H9 (cell line): ENCODE data around the gene HSD17B13. TPM values are rescaled to one million over a fixed set of nuclear protein-coding genes. Genes with fewer than 3 reads are reported as not detected.
"Not testable (repeated sequence)": the region's sequence is repeated elsewhere in the genome, so short reads cannot be mapped to it uniquely, and the experiment has no call there.

Source experiments
- DNase-seq: peaks from one replicate; pipeline ENCODE4 v3.0.0-alpha.2; 2017
- H2AFZ ChIP-seq: one replicate; pipeline ENCODE4 v1.6.1; 2013; ENCODE audit warnings: mild to moderate bottlenecking, low read length, control low read depth, moderate library complexity
- H2AK5ac ChIP-seq: 2 replicates; pipeline ENCODE4 v1.6.1; 2013; ENCODE audit warnings: low read length, control low read depth, mixed read lengths; ENCODE audit not compliant: insufficient read length
- H2BK120ac ChIP-seq: one replicate; pipeline ENCODE4 v1.6.1; 2013; ENCODE audit warnings: low read depth, mild to moderate bottlenecking, low read length, control low read depth, inconsistent platforms; ENCODE audit not compliant: poor library complexity, severe bottlenecking
- H2BK12ac ChIP-seq: 2 replicates; pipeline ENCODE4 v1.6.1; 2013; ENCODE audit warnings: low read length, control low read depth, mixed read lengths, low read depth; ENCODE audit not compliant: insufficient read length
- H2BK15ac ChIP-seq: 2 replicates; pipeline ENCODE4 v1.6.1; 2013; ENCODE audit warnings: low read depth, low read length, control low read depth
- H2BK20ac ChIP-seq: one replicate; pipeline ENCODE4 v1.6.1; 2013; ENCODE audit warnings: low read depth, mild to moderate bottlenecking, low read length, control low read depth, inconsistent platforms; ENCODE audit not compliant: poor library complexity, severe bottlenecking
- H2BK5ac ChIP-seq: 2 replicates; pipeline ENCODE4 v1.6.1; 2013; ENCODE audit warnings: low read length, control low read depth, mixed read lengths; ENCODE audit not compliant: insufficient read length
- H3K14ac ChIP-seq: 2 replicates; pipeline ENCODE4 v1.6.1; 2013; ENCODE audit warnings: low read length, control low read depth; ENCODE audit not compliant: insufficient read depth
- H3K18ac ChIP-seq: 2 replicates; pipeline ENCODE4 v1.6.1; 2013; ENCODE audit warnings: low read depth, mild to moderate bottlenecking, mixed read lengths, low read length, control low read depth; ENCODE audit not compliant: insufficient read length
- H3K23ac ChIP-seq: 2 replicates; pipeline ENCODE4 v1.6.1; 2013; ENCODE audit warnings: low read length, control low read depth, mixed read lengths, low read depth; ENCODE audit not compliant: insufficient read length
- H3K23me2 ChIP-seq: 2 replicates; pipeline ENCODE4 v1.6.1; 2013; ENCODE audit warnings: low read depth, mild to moderate bottlenecking, mixed read lengths, low read length, control low read depth; ENCODE audit not compliant: insufficient read length, poor library complexity, severe bottlenecking
- H3K27ac ChIP-seq: 2 replicates; pipeline ENCODE4 v1.5.1; 2013; ENCODE audit warnings: low read length, control low read depth, mixed read lengths, low read depth; ENCODE audit not compliant: insufficient read length
- H3K27me3 ChIP-seq: 2 replicates; pipeline ENCODE4 v1.6.1; 2013; ENCODE audit warnings: low read length, control low read depth, inconsistent platforms; ENCODE audit not compliant: insufficient read depth
- H3K4ac ChIP-seq: 2 replicates; pipeline ENCODE4 v1.6.1; 2013; ENCODE audit warnings: low read depth, mild to moderate bottlenecking, control low read depth, inconsistent platforms, low read length, moderate library complexity
- H3K4me1 ChIP-seq: 2 replicates; pipeline ENCODE4 v1.6.1; 2013; ENCODE audit warnings: low read length, control low read depth, inconsistent platforms; ENCODE audit not compliant: insufficient read depth
- H3K4me2 ChIP-seq: 2 replicates; pipeline ENCODE4 v1.6.1; 2013; ENCODE audit warnings: low read length, control low read depth, mixed read lengths; ENCODE audit not compliant: insufficient read length, insufficient read depth
- H3K56ac ChIP-seq: 2 replicates; pipeline ENCODE4 v1.6.1; 2013; ENCODE audit warnings: low read depth, mild to moderate bottlenecking, mixed read lengths, low read length, control low read depth; ENCODE audit not compliant: insufficient read length
- H3K79me1 ChIP-seq: 2 replicates; pipeline ENCODE4 v1.6.1; 2013; ENCODE audit warnings: low read depth, mild to moderate bottlenecking, moderate library complexity, low read length, control low read depth, inconsistent platforms; ENCODE audit not compliant: insufficient read depth, poor library complexity, severe bottlenecking
- H3K79me2 ChIP-seq: 2 replicates; pipeline ENCODE4 v1.6.1; 2013; ENCODE audit warnings: low read length, control low read depth, inconsistent platforms; ENCODE audit not compliant: insufficient read depth
- H3K9ac ChIP-seq: 2 replicates; pipeline ENCODE4 v1.6.1; 2013; ENCODE audit warnings: low read length, control low read depth, mixed read lengths; ENCODE audit not compliant: insufficient read length; ENCODE audit errors: extremely low read depth
- H3K9me3 ChIP-seq: one replicate; pipeline ENCODE4 v1.6.1; 2013; ENCODE audit warnings: low read depth, low read length, inconsistent platforms; ENCODE audit not compliant: control insufficient read depth
- H3T11ph ChIP-seq: one replicate; pipeline ENCODE4 v1.6.1; 2013; ENCODE audit warnings: mild to moderate bottlenecking, low read length, control low read depth, inconsistent platforms
- H4K20me1 ChIP-seq: one replicate; pipeline ENCODE4 v1.6.1; 2013; ENCODE audit not compliant: control insufficient read depth, insufficient read length, insufficient read depth
- H4K5ac ChIP-seq: 2 replicates; pipeline ENCODE4 v1.6.1; 2013; ENCODE audit warnings: low read depth, mild to moderate bottlenecking, mixed read lengths, low read length, control low read depth; ENCODE audit not compliant: insufficient read length
- H4K8ac ChIP-seq: replicated peaks from 2 replicates; pipeline ENCODE4 v1.6.1; 2013; ENCODE audit warnings: low read length, control low read depth, mixed read lengths, low read depth; ENCODE audit not compliant: insufficient read length
- H4K91ac ChIP-seq: 2 replicates; pipeline ENCODE4 v1.6.1; 2013; ENCODE audit warnings: low read depth, mild to moderate bottlenecking, moderate library complexity, mixed read lengths, low read length, control low read depth; ENCODE audit not compliant: insufficient read length
- H3K27ac Mint-ChIP-seq, 3 experiments: 2 replicates in 2 of 3; 3 replicates in 1 of 3; pipeline ENCODE4 v1.8.0; 2020 to 2021; ENCODE audit warnings: mixed read lengths in 3 of 3, mild to moderate bottlenecking in 1 of 3, moderate library complexity in 1 of 3
- H3K27me3 Mint-ChIP-seq: 2 replicates; pipeline ENCODE4 v1.8.0; 2021; ENCODE audit warnings: low read depth, mild to moderate bottlenecking, moderate library complexity, mixed read lengths
- H3K36me3 Mint-ChIP-seq, 3 experiments: 2 replicates in 2 of 3; 3 replicates in 1 of 3; pipeline ENCODE4 v1.8.0; 2020 to 2021; ENCODE audit warnings: low read depth in 3 of 3, mixed read lengths in 3 of 3; ENCODE audit not compliant: insufficient read depth in 1 of 3
- H3K4me1 Mint-ChIP-seq, 2 experiments: 2 replicates each; pipeline ENCODE4 v1.8.0; 2020; ENCODE audit warnings: mixed read lengths in 2 of 2
- H3K4me3 Mint-ChIP-seq, 2 experiments: 2 replicates in 1 of 2; 3 replicates in 1 of 2; pipeline ENCODE4 v1.8.0; 2020 to 2021; ENCODE audit warnings: mild to moderate bottlenecking in 2 of 2, mixed read lengths in 2 of 2, moderate library complexity in 1 of 2
- H3K9me3 Mint-ChIP-seq, 2 experiments: 2 replicates in 1 of 2; 3 replicates in 1 of 2; pipeline ENCODE4 v1.8.0; 2020; ENCODE audit warnings: mild to moderate bottlenecking in 2 of 2, mixed read lengths in 2 of 2, moderate library complexity in 1 of 2
- CTCF ChIP-seq: fragments of 200-600 bp; sonication (generic); conservative IDR thresholded peaks from 3 replicates; pipeline ENCODE4 v1.8.0; 2021; ENCODE audit warnings: antibody characterized with exemption, mild to moderate bottlenecking
- WGBS: extraction: QIAGEN DNeasy Blood & Tissue Kit; methylation state at CpG from one replicate; pipeline ENCODE4 v1.1.7; 2013; ENCODE audit warnings: missing lambda C conversion rate, low lambda C conversion rate, mixed read lengths; ENCODE audit not compliant: insufficient read length; ENCODE audit errors: extremely low coverage; 5-methylcytosine and 5-hydroxymethylcytosine counted together
- total RNA-seq: library from RNA; stranded (reverse); gene quantifications from 2 replicates; pipeline ENCODE4 v1.2.1, GENCODE V29; 2021

Gene HSD17B13
- total RNA-seq, 1 experiment from 2014 or later = not detected

- DNase-seq = no peak
- Histone ChIP-seq H3K23ac (no peak overlapping the region), H2BK5ac (no peak overlapping the region), H3K18ac (no peak overlapping the region), H4K20me1 (no peaks in the 10 kb centered on the region), H3K4ac (no peak overlapping the region), H2BK120ac (no peak overlapping the region), H3K56ac (no peak overlapping the region), H3K79me1 (no peaks in the 10 kb centered on the region), H3K9ac (no peak overlapping the region), H3K27me3 (no peaks in the 10 kb centered on the region), H2BK12ac (no peak overlapping the region), H3K23me2 (no peaks in the 10 kb centered on the region), H4K5ac (no peak overlapping the region), H3K9me3 (no peaks in the 10 kb centered on the region), H3T11ph (no peak overlapping the region), H4K91ac (no peak overlapping the region), H2AK5ac (no peak overlapping the region), H4K8ac (no peak overlapping the region), H3K79me2 (no peaks in the 10 kb centered on the region), H2BK20ac (no peak overlapping the region), H2BK15ac (no peak overlapping the region), H3K4me1 (no peaks in the 10 kb centered on the region), H3K4me2 (no peak overlapping the region), H3K27ac (no peak overlapping the region), H2AFZ (no peak overlapping the region), H3K14ac (no peak overlapping the region)
- Mint-ChIP-seq H3K4me3 (no peak overlapping the region), H3K36me3 (peaks cover 5% of the 10 kb centered on the region in 3 experiments; a peak in 5 of 7 replicates), H3K27me3 (no peaks in the 10 kb centered on the region; the same call in 1 of the 2 replicates), H3K4me1 (no peaks in the 10 kb centered on the region), H3K9me3 (peaks cover 8 to 14% of the 10 kb centered on the region in 2 experiments), H3K27ac (no peak overlapping the region)
- WGBS = no CpG with 5 or more reads among the region's 2 CpGs
- no peak for TF ChIP-seq CTCF
Observed at GRCh38 chr4:87298362-87298761, 24.3 kb downstream of the HSD17B13 start.

- H4K91ac ChIP-seq, H3K4ac ChIP-seq, H4K8ac ChIP-seq, H2BK15ac ChIP-seq, H3K79me1 ChIP-seq, H3K14ac ChIP-seq, H3K27me3 ChIP-seq, H3K4me1 Mint-ChIP-seq, H4K5ac ChIP-seq, H3K23ac ChIP-seq, H2AFZ ChIP-seq, H3K27ac ChIP-seq, H2BK120ac ChIP-seq, H3K27ac Mint-ChIP-seq, H3K18ac ChIP-seq, H2AK5ac ChIP-seq, H2BK20ac ChIP-seq, H3K4me1 ChIP-seq, H3K36me3 Mint-ChIP-seq, H3K4me3 Mint-ChIP-seq, DNase-seq, H3K79me2 ChIP-seq, H4K20me1 ChIP-seq, H3T11ph ChIP-seq, H2BK12ac ChIP-seq, H3K27me3 Mint-ChIP-seq, H3K9me3 ChIP-seq, H3K4me2 ChIP-seq, H3K56ac ChIP-seq, H2BK5ac ChIP-seq, H3K23me2 ChIP-seq, H3K9ac ChIP-seq: not testable (repeated sequence)
- no CpG with 5 or more reads among the region's 11 CpGs for WGBS
- H3K9me3 Mint-ChIP-seq = peaks cover 12 to 15% of the 10 kb centered on the region in 2 experiments
Observed at GRCh38 chr4:87294911-87295310, 27.8 kb downstream of the HSD17B13 start.
